DMS 273 (cell line): ENCODE data around the gene PDE4D.
"Not testable (repeated sequence)": the region's sequence is repeated elsewhere in the genome, so short reads cannot be mapped to it uniquely, and the experiment has no call there.

Experiments used
- DNase-seq: peaks from one replicate; lab custom pipeline; 2025; ENCODE audit not compliant: unreplicated experiment; lab: John Stamatoyannopoulos, UW

The PDE4D gene

GRCh38 chr5:59618644-59619043, 274.9 kb downstream of the PDE4D start:
- DNase-seq: no peak

GRCh38 chr5:59617186-59617771, 276.2 kb downstream of the PDE4D start:
- no peak for DNase-seq

GRCh38 chr5:59616413-59616812, 277.1 kb downstream of the PDE4D start:
- no peak for DNase-seq

GRCh38 chr5:59615272-59615671, 278.3 kb downstream of the PDE4D start:
- DNase-seq: no peak

- no peak for DNase-seq
These were observed 283.8 kb downstream of the PDE4D start for GRCh38 chr5:59609501-59610265.

- DNase-seq: no peak
These were observed 284.8 kb downstream of the PDE4D start for GRCh38 chr5:59608745-59609144.

GRCh38 chr5:59607138-59607765, 286.3 kb downstream of the PDE4D start:
- DNase-seq: no peak

- no peak for DNase-seq
These were observed 287.6 kb downstream of the PDE4D start for GRCh38 chr5:59605915-59606314.

GRCh38 chr5:59604111-59604510, 289.4 kb downstream of the PDE4D start:
- peak; percentile 32 for DNase-seq

- peak; percentile 18 for DNase-seq
These were observed 292.5 kb downstream of the PDE4D start for GRCh38 chr5:59600998-59601397.

- no peak for DNase-seq
These were observed 293.4 kb downstream of the PDE4D start for GRCh38 chr5:59600153-59600552.

GRCh38 chr5:59599729-59600128, 293.8 kb downstream of the PDE4D start:
- DNase-seq: peak; percentile 42

GRCh38 chr5:59598547-59598874, 295.0 kb downstream of the PDE4D start:
- peak; percentile 57 for DNase-seq

GRCh38 chr5:59597690-59598546, 295.6 kb downstream of the PDE4D start:
- DNase-seq: peak; percentile 22

GRCh38 chr5:59596586-59597350, 296.8 kb downstream of the PDE4D start:
- DNase-seq: no peak

GRCh38 chr5:59594118-59594517, 299.4 kb downstream of the PDE4D start:
- not testable (repeated sequence) for DNase-seq

GRCh38 chr5:59593439-59594007, 300.0 kb downstream of the PDE4D start:
- DNase-seq: peak; percentile 45

GRCh38 chr5:59592101-59592500, 301.4 kb downstream of the PDE4D start:
- DNase-seq: peak; percentile 65

- DNase-seq: no peak
These were observed 302.4 kb downstream of the PDE4D start for GRCh38 chr5:59591162-59591561.

GRCh38 chr5:59588922-59589321, 304.6 kb downstream of the PDE4D start:
- DNase-seq: no peak
